Heart right ventricle (tissue), 16 donors: ENCODE results near the gene MYO7B. TPM values are rescaled to one million over a fixed set of nuclear protein-coding genes. Genes with fewer than 3 reads are reported as not detected.

Experiments used
- ATAC-seq, 8 donors: fragments of 200-7000 bp; cut with Tn5 transposase; one replicate each; pipeline ENCODE4 v1.9.1; 2020; ENCODE audit warnings: mild to moderate bottlenecking in 8 of 8, moderate library complexity in 8 of 8, moderate number of reproducible peaks in 1 of 8
- DNase-seq, 2 donors: peaks; one replicate each; pipeline ENCODE4 v3.0.0-alpha.2; 2020
- H3K27ac ChIP-seq, 10 donors: fragments of 200-600 bp; sonication (generic) in 2 of 10; one replicate each; pipeline versions ENCODE4 v1.5.0 to v1.8.0; 2020 to 2022; ENCODE audit warnings: mild to moderate bottlenecking in 3 of 10
- H3K27me3 ChIP-seq, 7 donors: fragments of 200-600 bp; one replicate each; pipeline ENCODE4 v1.8.0; 2021 to 2022; ENCODE audit warnings: mild to moderate bottlenecking in 2 of 7
- H3K36me3 ChIP-seq, 9 donors: fragments of 200-600 bp; sonication (generic) in 1 of 9; one replicate each; pipeline versions ENCODE4 v1.5.0 to v1.8.0; 2020 to 2022; ENCODE audit warnings: mild to moderate bottlenecking in 2 of 9
- H3K4me1 ChIP-seq, 9 donors: fragments of 200-600 bp; sonication (generic) in 1 of 9; one replicate each; pipeline versions ENCODE4 v1.5.0 to v1.8.0; 2020 to 2022; ENCODE audit warnings: mild to moderate bottlenecking in 4 of 9
- H3K4me3 ChIP-seq, 10 donors: fragments of 200-600 bp; sonication (generic) in 2 of 10; one replicate each; pipeline versions ENCODE4 v1.5.0 to v1.8.0; 2020 to 2022; ENCODE audit warnings: mild to moderate bottlenecking in 7 of 10, moderate library complexity in 2 of 10
- H3K9me3 ChIP-seq, 11 donors: fragments of 200-600 bp in 10 of 11; sonication (generic) in 2 of 11; one replicate each; pipeline versions ENCODE4 v1.5.0 to v1.8.0; 2013 to 2022; ENCODE audit warnings: mild to moderate bottlenecking in 2 of 11, control low read depth in 1 of 11, moderate library complexity in 1 of 11
- WGBS, 2 donors: extraction: QIAGEN DNeasy Blood & Tissue Kit; methylation state at CpG; one replicate each; pipeline ENCODE4 v1.1.7; 2013; ENCODE audit warnings: inconsistent platforms in 1 of 2; 5-methylcytosine and 5-hydroxymethylcytosine counted together
- intact Hi-C, 10 donors: fragments of 100-400 bp; cut with DNase I; formaldehyde crosslinking; loops; one replicate each; pipeline versions ENCODE4 v1.11.1 to v1.14.2; 2022
- polyA plus RNA-seq, 2 donors: library from polyadenylated mRNA; stranded (reverse); fragments of 200-250 nt; gene quantifications; one replicate each; pipeline ENCODE4 v1.2.3, GENCODE V29; 2013
- total RNA-seq, 10 donors: library from RNA; stranded (reverse); fragmentation: NEBNext Ultra II Directional in 3 of 10; extraction: Animal tissue kit (Norgen Biotek cat#: 25700) in 3 of 10; gene quantifications; one replicate each; pipeline versions ENCODE4 v1.2.1 to v1.2.4, GENCODE V29; 2021 to 2023
- TF ChIP-seq, protein P1 (sequence below), 9 donors: fragments of 200-600 bp; sonication (generic) in 2 of 9; IDR thresholded peaks; one replicate each; pipeline versions ENCODE4 v1.5.0 to v1.8.0; 2021 to 2022; ENCODE audit warnings: antibody characterized with exemption in 9 of 9, mild to moderate bottlenecking in 5 of 9, moderate library complexity in 1 of 9
- donor health status: Arrhythmogenic right ventricular cardiomyopathy.
- donor health status: ischemic (EF 13 %, LVEDD 7.1; RV severe dilation, severe dysfunction).
- donor health status: healthy with polysubstance abuse.
- donor health status: DM: no; HTN: yes; CAD: no.
- donor health status: DM: no; HTN: no; CAD: no.
- donor health status: ischemic (EF 25% LVEDD 6.9; RV normal size, moderate dysfunction).
- donor health status: ischemic (EF 25% LVEDD 5.7; RV mildly dilated, moderate dysfunction).
- donor health status: healthy.
- donor health status: DM: yes; HTN: yes; CAD: no.
- donor health status: Ischemic cardiomyopathy.
- donor health status: ischemic (EF 35%, LVEDD 5.7; RV mildly dilated, moderate dysfunction).
- donor health status: nonischemic (EF 11% LVEDD 7.7; RV severe dilation, severe dysfunction).
- donor health status: DM: yes; HTN: yes; CAD: no.
- donor health status: PGD.
- donor health status: ischemic (EF 29% LVEDD 5.4; RV normal size, mild dysfunction).
- donor health status: nonischemic (EF 23%, LVEDD 6.1; RV moderate dilation, normal function).

Gene MYO7B
- total and polyA plus RNA-seq, 12 donors: 0.42 to 2.3 (median 0.90) TPM

DNA sequence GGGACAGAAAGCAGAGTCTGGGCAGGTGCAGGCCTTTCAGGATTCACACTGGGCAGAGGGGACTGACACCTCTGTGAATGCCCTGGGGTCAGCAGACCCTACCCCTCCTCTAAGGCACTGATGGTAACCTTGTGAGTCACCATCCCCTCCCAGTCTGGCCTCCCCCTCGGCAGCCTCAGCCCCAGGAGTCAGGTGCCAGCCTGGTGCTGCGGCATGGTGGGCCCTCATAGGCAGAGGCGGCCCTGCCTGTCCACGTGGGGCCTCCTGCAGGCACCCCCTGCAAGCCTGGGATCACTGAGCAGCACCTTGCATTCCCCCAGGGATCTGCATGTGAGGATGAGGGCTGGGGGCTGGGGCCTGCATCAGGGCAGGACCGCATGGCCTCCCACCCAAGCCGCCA lies 105.7 kb downstream of the MYO7B start:
- intact Hi-C loops: loop anchor here in 4 of 10 donors (5.0 to 10.0 kb wide), 4 partner anchors 36 to 116 kb away; partner anchors contain the start of genes IWS1 (in 1 of the 4) and LIMS2 (in 1 of the 4)
- Histone ChIP-seq H3K27me3 (no peaks in the 10 kb centered on the region), H3K9me3 (no peaks in the 10 kb centered on the region), H3K4me3 (no peak overlapping the region), H3K4me1 (peaks cover 30 to 98% (median 65%) of the 10 kb centered on the region in 9 donors), H3K27ac (peak overlapping the region in 7 of 10 donors; percentile 57 to 95 (median 78)), H3K36me3 (peaks cover 0 to 76% (median 4%) of the 10 kb centered on the region in 9 donors)
- ATAC-seq: no peak
- TF ChIP-seq, protein P1, sequence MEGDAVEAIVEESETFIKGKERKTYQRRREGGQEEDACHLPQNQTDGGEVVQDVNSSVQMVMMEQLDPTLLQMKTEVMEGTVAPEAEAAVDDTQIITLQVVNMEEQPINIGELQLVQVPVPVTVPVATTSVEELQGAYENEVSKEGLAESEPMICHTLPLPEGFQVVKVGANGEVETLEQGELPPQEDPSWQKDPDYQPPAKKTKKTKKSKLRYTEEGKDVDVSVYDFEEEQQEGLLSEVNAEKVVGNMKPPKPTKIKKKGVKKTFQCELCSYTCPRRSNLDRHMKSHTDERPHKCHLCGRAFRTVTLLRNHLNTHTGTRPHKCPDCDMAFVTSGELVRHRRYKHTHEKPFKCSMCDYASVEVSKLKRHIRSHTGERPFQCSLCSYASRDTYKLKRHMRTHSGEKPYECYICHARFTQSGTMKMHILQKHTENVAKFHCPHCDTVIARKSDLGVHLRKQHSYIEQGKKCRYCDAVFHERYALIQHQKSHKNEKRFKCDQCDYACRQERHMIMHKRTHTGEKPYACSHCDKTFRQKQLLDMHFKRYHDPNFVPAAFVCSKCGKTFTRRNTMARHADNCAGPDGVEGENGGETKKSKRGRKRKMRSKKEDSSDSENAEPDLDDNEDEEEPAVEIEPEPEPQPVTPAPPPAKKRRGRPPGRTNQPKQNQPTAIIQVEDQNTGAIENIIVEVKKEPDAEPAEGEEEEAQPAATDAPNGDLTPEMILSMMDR (IDR thresholded peaks at IDR 0.05): no peak
- 84 to 94% methylated on average over 6 of the region's 6 CpGs for WGBS, 2 donors
- DNase-seq: no peak

DNA sequence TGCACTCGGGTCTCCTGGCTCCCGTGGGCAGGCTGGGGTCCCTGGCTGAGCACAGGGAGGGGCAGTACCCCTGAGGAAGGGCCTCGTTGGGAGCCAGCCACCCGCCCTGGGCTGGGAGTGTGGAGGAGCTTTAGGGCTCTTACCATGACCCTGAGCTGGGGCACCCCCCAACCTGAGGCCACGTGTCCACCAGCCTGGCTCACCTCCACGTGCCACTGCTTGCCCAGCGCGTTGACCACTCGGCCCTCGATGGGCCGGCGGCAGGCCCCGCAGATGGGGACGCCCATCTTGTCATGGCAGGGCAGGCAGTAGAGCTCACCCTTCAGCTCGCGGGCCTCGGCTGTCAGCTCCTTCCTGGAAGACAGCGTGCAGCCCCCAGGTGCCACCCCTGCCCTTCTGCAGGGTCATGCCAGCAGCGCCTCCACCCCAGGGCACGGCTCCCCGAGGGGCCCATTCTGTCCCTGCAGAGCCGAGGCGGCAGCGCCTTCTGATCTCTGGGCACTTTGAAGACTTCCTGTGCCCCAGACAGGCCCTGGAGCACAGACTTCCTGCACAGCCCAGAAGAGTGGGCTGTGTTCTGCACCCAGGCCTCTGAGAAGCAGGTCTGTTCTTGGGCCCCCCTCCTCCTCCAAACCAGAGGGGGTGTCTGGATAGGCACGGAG lies 106.5 kb downstream of the MYO7B start:
- no peaks in the 10 kb centered on the region for H3K9me3 ChIP-seq
- WGBS, 2 donors: 76 to 77% methylated on average over 25 of the region's 25 CpGs
- intact Hi-C loops: loop anchor here in 4 of 10 donors (5.0 to 10.0 kb wide), 4 partner anchors 35 to 117 kb away; partner anchors contain the start of genes IWS1 (in 1 of the 4) and LIMS2 (in 1 of the 4)
- H3K4me3 ChIP-seq: no peak overlapping the region
- TF ChIP-seq, protein P1 (IDR thresholded peaks at IDR 0.05): no peak
- ATAC-seq (no peak), DNase-seq (peak in 1 of 2 donors; percentile 20)
- peak overlapping the region in 7 of 10 donors; percentile 53 to 95 (median 78) for H3K27ac ChIP-seq
- H3K27me3 ChIP-seq: no peaks in the 10 kb centered on the region
- peaks cover 0 to 72% (median 4%) of the 10 kb centered on the region in 9 donors for H3K36me3 ChIP-seq
- H3K4me1 ChIP-seq: peaks cover 25 to 98% (median 65%) of the 10 kb centered on the region in 9 donors

DNA sequence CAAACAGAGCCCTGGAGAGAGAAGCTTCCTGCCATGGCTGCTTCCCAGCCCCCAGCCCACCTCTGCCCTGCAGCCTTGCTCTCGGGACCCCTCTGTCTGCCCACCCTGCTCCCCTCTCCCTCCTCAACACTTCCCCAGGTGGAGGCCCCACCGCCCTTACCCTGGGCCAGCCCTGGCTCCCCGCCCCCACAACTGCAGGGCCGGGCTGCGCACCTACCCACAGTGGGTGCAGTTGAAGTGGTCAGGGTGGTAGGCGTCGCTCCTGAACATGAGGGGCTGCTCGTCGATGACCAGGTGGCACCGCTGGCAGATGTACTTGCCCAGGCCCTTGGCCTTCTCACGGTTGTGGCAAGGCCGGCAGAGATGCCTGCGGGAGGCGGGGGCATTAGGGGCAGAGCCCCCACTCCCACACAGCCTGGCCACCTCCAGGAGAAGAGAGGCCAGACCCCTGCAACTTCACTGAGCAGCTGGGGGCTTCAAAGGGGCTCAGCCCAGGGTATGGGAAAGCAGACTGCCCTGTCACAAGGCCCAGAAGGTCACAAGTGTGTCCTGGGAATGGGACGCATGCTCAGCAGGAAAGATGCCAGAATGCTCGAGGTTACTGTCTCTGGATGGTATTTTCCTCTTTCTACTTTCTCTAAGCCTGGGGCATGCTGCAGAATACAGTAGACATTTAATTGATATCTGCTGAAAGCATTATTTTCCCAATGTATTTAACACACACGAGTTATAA lies 107.4 kb downstream of the MYO7B start:
- DNase-seq: peak in 1 of 2 donors; percentile 13
- TF ChIP-seq, protein P1 (IDR thresholded peaks at IDR 0.05): no peak
- ATAC-seq: peak in 1 of 8 donors; percentile 8
- Histone ChIP-seq H3K9me3 (no peaks in the 10 kb centered on the region), H3K4me1 (peaks cover 24 to 98% (median 65%) of the 10 kb centered on the region in 9 donors), H3K27me3 (no peaks in the 10 kb centered on the region), H3K27ac (peak overlapping the region in 9 of 10 donors; percentile 36 to 95 (median 72)), H3K4me3 (no peak overlapping the region), H3K36me3 (peaks cover 0 to 74% (median 4%) of the 10 kb centered on the region in 9 donors)
- WGBS, 2 donors: 77 to 80% methylated on average over 17 of the region's 17 CpGs
- intact Hi-C loops: loop anchor here in 4 of 10 donors (5.0 to 10.0 kb wide), 4 partner anchors 34 to 118 kb away; partner anchors contain the start of genes IWS1 (in 1 of the 4) and LIMS2 (in 1 of the 4)

DNA sequence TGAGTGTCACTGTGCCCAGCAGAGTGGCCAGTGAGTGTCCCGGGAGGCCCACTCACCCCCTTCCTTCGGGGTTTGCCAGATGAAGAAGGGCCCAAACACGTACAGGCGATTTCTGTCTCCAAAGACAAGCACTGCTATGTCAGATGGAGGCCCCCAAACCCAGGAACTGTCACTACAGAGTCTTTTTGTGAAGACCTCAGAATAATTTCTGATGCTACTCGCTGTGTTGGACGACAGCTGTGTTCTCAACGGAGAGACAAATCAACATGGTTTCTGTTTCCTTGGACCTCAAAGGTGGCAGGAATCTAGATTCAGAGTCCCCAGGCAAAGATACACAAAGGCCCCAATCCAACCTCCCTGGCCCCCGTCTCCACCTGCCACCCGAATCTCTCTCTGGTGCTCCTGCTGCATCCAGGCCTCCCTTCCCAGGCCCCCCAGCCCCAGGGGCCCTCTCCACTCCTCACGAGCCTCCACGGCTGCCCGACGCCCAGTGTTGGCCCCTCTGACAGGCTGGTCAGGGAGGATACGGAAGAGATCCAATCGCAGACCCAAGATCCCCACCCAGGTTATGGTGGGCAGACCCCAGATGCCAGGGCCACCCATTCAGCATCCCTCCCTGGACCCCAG lies 108.1 kb downstream of the MYO7B start:
- Histone ChIP-seq H3K27ac (peak overlapping the region in 9 of 10 donors; percentile 36 to 95 (median 72)), H3K4me1 (peaks cover 27 to 98% (median 67%) of the 10 kb centered on the region in 9 donors), H3K9me3 (no peaks in the 10 kb centered on the region), H3K4me3 (no peak overlapping the region), H3K27me3 (no peaks in the 10 kb centered on the region), H3K36me3 (peaks cover 0 to 71% (median 4%) of the 10 kb centered on the region in 9 donors)
- peak in 1 of 2 donors; percentile 9 for DNase-seq
- no peak for ATAC-seq
- TF ChIP-seq, protein P1 (IDR thresholded peaks at IDR 0.05): no peak
- WGBS, 2 donors: 82 to 85% methylated on average over 15 of the region's 15 CpGs
- intact Hi-C loops: loop anchor here in 4 of 10 donors (5.0 to 10.0 kb wide), 4 partner anchors 34 to 119 kb away; partner anchors contain the start of genes IWS1 (in 1 of the 4) and LIMS2 (in 1 of the 4)
